BJ (cell line): Measurements from ENCODE around the gene SLC27A6. TPM values are rescaled to one million over a fixed set of nuclear protein-coding genes. Genes with fewer than 3 reads are reported as not detected.

Experiments used
- CTCF ChIA-PET: fragments of 350-600 bp; formaldehyde crosslinking; extraction: SDS; loops from one replicate; lab custom pipeline; 2021; ENCODE audit warnings: antibody characterized with exemption, inconsistent platforms; lab: Yijun Ruan, JAX
- POLR2A ChIA-PET: fragments of 300-600 bp; sonication (Branson Sonifier 250); formaldehyde crosslinking; extraction: SDS; loops from one replicate; lab custom pipeline; 2021; ENCODE audit warnings: antibody characterized with exemption; lab: Charles Lee
- DNase-seq: peaks from one replicate; pipeline ENCODE4 v3.0.0-alpha.2; 2011; ENCODE audit warnings: low read depth
- H3K27me3 ChIP-seq: 2 replicates; pipeline ENCODE4 v1.6.0; 2011; ENCODE audit warnings: low read length; ENCODE audit not compliant: control insufficient read depth, insufficient read depth
- H3K36me3 ChIP-seq: 2 replicates; pipeline ENCODE4 v1.5.1; 2011; ENCODE audit warnings: low read length; ENCODE audit not compliant: control insufficient read depth, insufficient read depth
- H3K4me3 ChIP-seq: 2 replicates; pipeline ENCODE4 v1.5.1; 2011; ENCODE audit warnings: low read depth, mild to moderate bottlenecking, control low read depth, low read length
- CTCF ChIP-seq: IDR thresholded peaks from 2 replicates; pipeline ENCODE4 v1.5.1; 2011; ENCODE audit warnings: low read depth, mild to moderate bottlenecking, control low read depth, inconsistent platforms, low read length, moderate library complexity; ENCODE audit not compliant: insufficient read depth
- polyA plus RNA-seq: library from polyadenylated mRNA; depleted of rRNA; stranded (reverse); fragments of >200 nt; gene quantifications from 2 replicates; pipeline ENCODE4 v1.2.3, GENCODE V29; 2011; rRNA removed

Gene SLC27A6
- polyA plus RNA-seq, 1 experiment, result 0.06 TPM

GRCh38 chr5:129078660-129079059 is 113.4 kb downstream of the SLC27A6 start:
- CTCF ChIA-PET, result no interaction called here
- POLR2A ChIA-PET, result no interaction called here
- Histone ChIP-seq H3K27me3 (no peaks in the 10 kb centered on the region), H3K4me3 (no peak overlapping the region), H3K36me3 (no peaks in the 10 kb centered on the region)
- DNase-seq, result no peak
- TF ChIP-seq CTCF, result no peak

GRCh38 chr5:129079496-129079895 is 114.2 kb downstream of the SLC27A6 start:
- no peak for TF ChIP-seq CTCF
- DNase-seq, result no peak
- CTCF ChIA-PET, result no interaction called here
- Histone ChIP-seq H3K4me3 (no peak overlapping the region), H3K27me3 (no peaks in the 10 kb centered on the region), H3K36me3 (no peaks in the 10 kb centered on the region)
- POLR2A ChIA-PET, result no interaction called here

- Histone ChIP-seq H3K27me3 (no peaks in the 10 kb centered on the region), H3K36me3 (no peaks in the 10 kb centered on the region), H3K4me3 (no peak overlapping the region)
- CTCF ChIA-PET, result no interaction called here
- POLR2A ChIA-PET, result no interaction called here
- no peak for DNase-seq
- no peak for TF ChIP-seq CTCF
Observed at GRCh38 chr5:129080766-129081165, 115.5 kb downstream of the SLC27A6 start.

- Histone ChIP-seq H3K4me3 (no peak overlapping the region), H3K27me3 (no peaks in the 10 kb centered on the region), H3K36me3 (no peaks in the 10 kb centered on the region)
- ChIA-PET POLR2A (no interaction called here), CTCF (no interaction called here)
- TF ChIP-seq CTCF, result no peak
- DNase-seq, result no peak
Observed at GRCh38 chr5:129082225-129083136, 117.2 kb downstream of the SLC27A6 start.

Other genes with a start within 250 kb of the SLC27A6 start
- 5.8 and 9.6 TPM in 2 replicates for gene ISOC1, start 129.3 kb downstream of the SLC27A6 start, polyA plus RNA-seq